D721Med (cell line): Measurements from ENCODE around the gene SENP7.
"Not testable (repeated sequence)": the region's sequence is repeated elsewhere in the genome, so short reads cannot be mapped to it uniquely, and the experiment has no call there.

Experiments used
- DNase-seq: peaks from one replicate; pipeline ENCODE4 v3.0.0; 2011; ENCODE audit warnings: low spot score; ENCODE audit not compliant: insufficient read length
- FAIRE-seq: peaks from 2 replicates; lab custom pipeline; 2011; peaks lifted over from hg19 to GRCh38; lab: Jason Lieb, UNC
- CTCF ChIP-seq: IDR thresholded peaks from 2 replicates; pipeline ENCODE4 v1.5.1; 2012; ENCODE audit warnings: mild to moderate bottlenecking, control low read depth; ENCODE audit not compliant: insufficient read depth; ENCODE audit errors: missing control alignments

SENP7 gene

GRCh38 chr3:101500208-101500607, 12.8 kb downstream of the SENP7 start:
- FAIRE-seq = no peak

GRCh38 chr3:101497803-101498202, 15.2 kb downstream of the SENP7 start:
- FAIRE-seq = no peak
- no peak for DNase-seq
- TF ChIP-seq CTCF = no peak

More at GRCh38 chr3:101500208-101500607, 12.8 kb downstream of the SENP7 start:
- DNase-seq = no peak
- TF ChIP-seq CTCF = no peak

- TF ChIP-seq CTCF = no peak
- no peak for DNase-seq
- no peak for FAIRE-seq
These were observed 17.5 kb downstream of the SENP7 start for GRCh38 chr3:101495552-101495951.

- DNase-seq (no peak), FAIRE-seq (no peak)
- no peak for TF ChIP-seq CTCF
These were observed 28.0 kb downstream of the SENP7 start for GRCh38 chr3:101484805-101485620.

- no peak for TF ChIP-seq CTCF
- DNase-seq (no peak), FAIRE-seq (no peak)
These were observed 34.0 kb downstream of the SENP7 start for GRCh38 chr3:101478980-101479379.

GRCh38 chr3:101474841-101475552, 38.0 kb downstream of the SENP7 start:
- FAIRE-seq, DNase-seq: not testable (repeated sequence)

GRCh38 chr3:101468676-101469075, 44.3 kb downstream of the SENP7 start:
- DNase-seq, FAIRE-seq: not testable (repeated sequence)

- not testable (repeated sequence) for FAIRE-seq, DNase-seq
These were observed 45.7 kb downstream of the SENP7 start for GRCh38 chr3:101467310-101467663.
